ENCODE data around the gene GOLGA8S.
"Not testable (repeated sequence)": the region's sequence is repeated elsewhere in the genome, so short reads cannot be mapped to it uniquely, and the experiment has no call there.

DNA sequence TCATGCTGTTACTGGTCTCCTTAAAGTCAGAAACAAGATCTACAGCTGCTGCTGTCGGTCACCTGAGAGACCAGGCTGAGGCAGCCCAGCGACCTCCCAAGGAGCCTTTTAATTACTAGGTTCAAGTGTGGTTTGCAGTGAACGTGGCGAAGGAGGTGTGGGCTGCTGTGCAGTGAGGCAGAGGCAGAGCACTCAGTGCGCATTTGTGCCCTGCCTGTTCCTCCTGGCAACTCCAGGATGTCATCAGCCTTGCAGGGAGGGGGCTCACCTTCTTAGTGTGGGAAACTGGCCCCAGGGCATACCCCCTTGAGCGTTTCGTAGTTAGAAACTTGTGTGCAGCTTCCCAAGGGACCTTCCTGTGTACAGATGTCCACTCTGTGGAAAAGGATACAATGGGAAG, 26.6 kb downstream of the GOLGA8S start:
- TF ChIP-seq ZNF274 (IDR thresholded peaks at IDR 0.05; ENCODE audit: low read depth, low read length); YY1 (IDR thresholded peaks at IDR 0.05; ENCODE audit: insufficient read depth, insufficient read length); SUZ12 (IDR thresholded peaks at IDR 0.05; ENCODE audit: extremely low read depth, insufficient read depth, insufficient read length): not testable (repeated sequence)

All from NT2/D1 (cell line).